Measurements from ENCODE around the gene IFI44. TPM values are rescaled to one million over a fixed set of nuclear protein-coding genes. Genes with fewer than 3 reads are reported as not detected.

The IFI44 gene
- total RNA-seq, 1 donor from 2014 or later = not detected

- Mint-ChIP-seq H3K4me1 (ENCODE audit: low read depth) (no peaks in the 10 kb centered on the region), H3K27ac (no peak overlapping the region), H3K27me3 (no peaks in the 10 kb centered on the region), H3K4me3 (ENCODE audit: low read depth) (no peak overlapping the region), H3K9me3 (ENCODE audit: low read depth) (peaks cover 7% of the 10 kb centered on the region), H3K36me3 (ENCODE audit: insufficient read depth) (no peaks in the 10 kb centered on the region)
- no peak for TF ChIP-seq CTCF (IDR thresholded peaks at IDR 0.05; ENCODE audit: unreplicated experiment)
- no peak for DNase-seq (ENCODE audit: low spot score, unreplicated experiment)
These were observed 52.8 kb downstream of the IFI44 start for GRCh38 chr1:78702426-78702825.

GRCh38 chr1:78703806-78704205 is 54.2 kb downstream of the IFI44 start:
- Mint-ChIP-seq H3K4me1 (ENCODE audit: low read depth) (no peaks in the 10 kb centered on the region), H3K27me3 (no peaks in the 10 kb centered on the region), H3K4me3 (ENCODE audit: low read depth) (no peak overlapping the region), H3K27ac (no peak overlapping the region), H3K36me3 (ENCODE audit: insufficient read depth) (no peaks in the 10 kb centered on the region), H3K9me3 (ENCODE audit: low read depth) (peaks cover 7% of the 10 kb centered on the region)
- no peak for TF ChIP-seq CTCF (IDR thresholded peaks at IDR 0.05; ENCODE audit: unreplicated experiment)
- DNase-seq (ENCODE audit: low spot score, unreplicated experiment) = no peak

GRCh38 chr1:78712467-78713051 is 62.9 kb downstream of the IFI44 start:
- TF ChIP-seq CTCF (IDR thresholded peaks at IDR 0.05; ENCODE audit: unreplicated experiment) = no peak
- no peak for DNase-seq (ENCODE audit: low spot score, unreplicated experiment)
- Mint-ChIP-seq H3K4me3 (ENCODE audit: low read depth) (no peak overlapping the region), H3K27me3 (no peaks in the 10 kb centered on the region), H3K9me3 (ENCODE audit: low read depth) (no peaks in the 10 kb centered on the region), H3K27ac (no peak overlapping the region), H3K4me1 (ENCODE audit: low read depth) (no peaks in the 10 kb centered on the region), H3K36me3 (ENCODE audit: insufficient read depth) (no peaks in the 10 kb centered on the region)

GRCh38 chr1:78713297-78713696 is 63.7 kb downstream of the IFI44 start:
- Mint-ChIP-seq H3K27ac (no peak overlapping the region), H3K4me3 (ENCODE audit: low read depth) (no peak overlapping the region), H3K4me1 (ENCODE audit: low read depth) (no peaks in the 10 kb centered on the region), H3K9me3 (ENCODE audit: low read depth) (no peaks in the 10 kb centered on the region), H3K36me3 (ENCODE audit: insufficient read depth) (no peaks in the 10 kb centered on the region), H3K27me3 (no peaks in the 10 kb centered on the region)
- TF ChIP-seq CTCF (IDR thresholded peaks at IDR 0.05; ENCODE audit: unreplicated experiment) = no peak
- DNase-seq (ENCODE audit: low spot score, unreplicated experiment) = no peak

Other genes starting within 250 kb of the IFI44 start
- not detected in 2 replicates for gene PTGFR, start 158.9 kb upstream of the IFI44 start, total RNA-seq
- not detected in 2 replicates for gene IFI44L, start 29.4 kb upstream of the IFI44 start, total RNA-seq